Aorta (tissue), 5 donors: ENCODE results near the gene SUN1. TPM values are rescaled to one million over a fixed set of nuclear protein-coding genes. Genes with fewer than 3 reads are reported as not detected.
"Not testable (repeated sequence)": the region's sequence is repeated elsewhere in the genome, so short reads cannot be mapped to it uniquely, and the experiment has no call there.

ENCODE experiments used
- ATAC-seq: fragments of 200-7000 bp; cut with Tn5 transposase; one replicate; pipeline ENCODE4 v1.9.1; 2022; ENCODE audit warnings: moderate library complexity; ENCODE audit not compliant: low FRiP score
- DNase-seq, 2 donors: peaks; one replicate each; pipeline ENCODE4 v3.0.0-alpha.2; 2020
- H3K27ac ChIP-seq, 2 donors: one replicate each; pipeline ENCODE4 v1.5.1; 2013; ENCODE audit warnings: low read length in 2 of 2, mild to moderate bottlenecking in 2 of 2, moderate library complexity in 2 of 2, control low read depth in 1 of 2, inconsistent platforms in 1 of 2, low read depth in 1 of 2
- H3K27me3 ChIP-seq, 2 donors: one replicate each; pipeline ENCODE4 v1.6.1; 2013; ENCODE audit warnings: control low read depth in 1 of 2, low read length in 1 of 2, mild to moderate bottlenecking in 1 of 2, moderate library complexity in 1 of 2; ENCODE audit not compliant: insufficient read depth in 2 of 2, control insufficient read depth in 1 of 2
- H3K36me3 ChIP-seq, 2 donors: one replicate each; pipeline ENCODE4 v1.6.1; 2013; ENCODE audit warnings: control low read depth in 1 of 2, low read length in 1 of 2, mild to moderate bottlenecking in 1 of 2; ENCODE audit not compliant: insufficient read depth in 2 of 2, control insufficient read depth in 1 of 2
- H3K4me1 ChIP-seq, 2 donors: one replicate each; pipeline ENCODE4 v1.6.1; 2013; ENCODE audit warnings: low read length in 2 of 2, control low read depth in 1 of 2, mild to moderate bottlenecking in 1 of 2, moderate library complexity in 1 of 2; ENCODE audit not compliant: insufficient read depth in 2 of 2, control insufficient read depth in 1 of 2
- H3K4me3 ChIP-seq, 2 donors: one replicate each; pipeline ENCODE4 v1.5.1; 2013; ENCODE audit warnings: low read length in 2 of 2, control low read depth in 1 of 2, mild to moderate bottlenecking in 1 of 2
- H3K9me3 ChIP-seq: one replicate; pipeline ENCODE4 v1.6.1; 2013; ENCODE audit warnings: mild to moderate bottlenecking, low read length; ENCODE audit not compliant: control insufficient read depth
- WGBS, 2 donors: extraction: QIAGEN DNeasy Blood & Tissue Kit; methylation state at CpG; one replicate each; pipeline ENCODE4 v1.1.7; 2013; 5-methylcytosine and 5-hydroxymethylcytosine counted together
- intact Hi-C, 2 donors: fragments of 100-400 bp; cut with DNase I; formaldehyde crosslinking; loops; one replicate each; pipeline versions ENCODE4 v1.14.2 to v1.15.0; 2022
- polyA plus RNA-seq, 2 donors: library from polyadenylated mRNA; stranded (reverse); fragments of 200-250 nt; gene quantifications; one replicate each; pipeline ENCODE4 v1.2.3, GENCODE V29; 2013
- total RNA-seq, 2 donors: library from RNA; stranded (reverse); fragmentation: NEBNext Ultra II Directional; extraction: Animal tissue kit (Norgen Biotek cat#: 25700); gene quantifications; one replicate each; pipeline ENCODE4 v1.2.1, GENCODE V29; 2021
- donor health status: healthy with polysubstance abuse.
- donor health status: Bipolar disorder and iron deficiency.
- donor health status: DM: no; HTN: no; CAD: no.
- donor health status: DM: no; HTN: no; CAD: no.
- donor health status: DM: yes; HTN: yes; CAD: no.

The SUN1 gene
- total and polyA plus RNA-seq, 4 donors, result 36.3 to 236 (median 160) TPM

DNA sequence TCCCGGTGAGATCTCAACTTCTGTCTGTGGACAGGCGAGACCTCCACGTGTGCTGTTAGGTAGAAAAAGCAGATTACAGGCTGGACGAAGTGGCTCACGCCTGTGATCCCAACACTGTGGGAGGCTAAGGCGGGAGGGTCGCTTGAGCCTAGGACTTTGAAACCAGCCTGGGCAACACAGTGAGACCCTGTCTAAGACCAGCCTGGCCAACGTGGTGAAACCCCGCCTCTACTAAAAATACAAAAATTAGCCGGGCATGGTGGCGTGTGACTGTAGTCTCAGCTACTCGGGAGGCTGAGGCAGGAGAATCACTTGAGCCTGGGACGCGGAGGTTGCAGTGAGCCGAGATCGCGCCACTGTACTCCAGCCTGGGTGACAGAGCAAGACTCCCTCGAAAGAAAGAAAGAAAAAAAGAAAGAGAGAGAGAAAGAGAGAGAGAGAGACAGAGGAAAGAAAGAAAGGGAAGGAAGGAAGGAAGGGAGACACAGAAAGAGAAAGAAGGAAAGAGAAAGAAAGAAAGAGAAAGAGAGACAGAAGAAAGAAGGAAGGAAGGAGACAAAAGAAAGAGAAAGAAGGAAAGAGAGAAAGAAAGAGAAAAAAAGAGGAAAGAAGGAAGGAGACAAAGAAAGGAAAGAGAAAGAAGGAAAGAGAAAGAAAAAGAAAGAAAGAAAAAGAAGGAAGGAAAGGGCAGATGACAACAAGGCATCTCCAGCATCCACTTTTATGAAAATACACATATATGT, 29.6 kb upstream of the SUN1 start:
- peak overlapping the region; percentile 38 to 43 for H3K27ac ChIP-seq
- DNase-seq (no peak), ATAC-seq (no peak)
- H3K36me3 ChIP-seq, result no peaks in the 10 kb centered on the region
- H3K27me3 ChIP-seq, result no peaks in the 10 kb centered on the region
- no peaks in the 10 kb centered on the region for H3K9me3 ChIP-seq
- no peaks in the 10 kb centered on the region for H3K4me1 ChIP-seq
- no peak overlapping the region for H3K4me3 ChIP-seq
- 56 to 57% methylated on average over 18 of the region's 18 CpGs for WGBS, 2 donors
- intact Hi-C loops, result no loop called here

DNA sequence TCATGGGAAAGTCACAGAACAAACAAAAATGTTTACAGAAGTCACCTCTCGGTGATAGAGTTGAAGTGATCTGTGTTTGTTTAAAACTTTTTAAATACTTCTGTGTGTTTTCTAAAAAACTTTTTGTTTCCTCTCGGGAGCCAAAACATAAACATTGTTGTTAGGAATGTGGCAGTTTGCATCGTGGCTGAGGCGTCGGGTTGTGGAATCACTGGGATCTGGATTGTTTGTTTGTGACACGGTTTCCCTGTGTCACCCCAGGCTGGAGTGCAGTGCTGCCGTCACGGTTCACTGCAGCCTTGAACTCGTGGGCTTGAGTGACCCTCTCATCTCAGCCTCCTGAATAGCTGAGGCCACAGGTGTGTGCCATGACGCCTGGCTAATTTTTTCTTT, 29.0 kb upstream of the SUN1 start:
- Histone ChIP-seq H3K27ac (peak overlapping the region in 1 of 2 donors; percentile 42), H3K36me3 (no peaks in the 10 kb centered on the region), H3K4me3 (no peak overlapping the region), H3K27me3 (no peaks in the 10 kb centered on the region), H3K4me1 (no peaks in the 10 kb centered on the region), H3K9me3 (no peaks in the 10 kb centered on the region)
- intact Hi-C loops, result no loop called here
- ATAC-seq (no peak), DNase-seq (no peak)
- WGBS, 2 donors, result 61 to 64% methylated on average over 10 of the region's 10 CpGs

DNA sequence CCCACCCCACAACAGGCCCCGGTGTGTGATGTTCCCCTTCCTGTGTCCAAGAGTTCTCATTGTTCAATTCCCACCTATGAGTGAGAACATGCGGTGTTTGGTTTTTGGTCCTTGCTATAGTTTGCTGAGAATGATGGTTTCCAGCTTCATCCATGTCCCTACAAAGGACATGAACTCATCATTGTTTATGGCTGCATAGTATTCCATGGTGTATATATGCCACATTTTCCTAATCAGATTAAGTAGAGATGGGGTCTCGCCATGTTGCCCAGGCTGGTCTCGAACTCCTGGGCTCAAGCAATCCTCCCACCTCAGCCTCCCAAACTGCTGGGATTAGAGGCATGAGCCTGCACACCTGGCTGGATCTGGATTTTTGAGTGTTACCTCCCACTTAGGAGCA, 28.5 kb upstream of the SUN1 start:
- WGBS, 2 donors, result 72 to 100% methylated on average over 3 to 4 of the region's 4 CpGs
- intact Hi-C loops, result not testable (repeated sequence)

GRCh38 chr7:805261-805660, 27.0 kb upstream of the SUN1 start:
- ATAC-seq (peak; percentile 39), DNase-seq (no peak)
- Histone ChIP-seq H3K4me1 (no peaks in the 10 kb centered on the region), H3K9me3 (no peaks in the 10 kb centered on the region), H3K36me3 (no peaks in the 10 kb centered on the region), H3K4me3 (no peak overlapping the region), H3K27ac (peak overlapping the region in 1 of 2 donors; percentile 64), H3K27me3 (no peaks in the 10 kb centered on the region)
- WGBS, 2 donors, result 46 to 54% methylated on average over 18 of the region's 18 CpGs
- intact Hi-C loops, result no loop called here

More for the DNA sequence above, 28.5 kb upstream of the SUN1 start:
- H3K27ac ChIP-seq, H3K27me3 ChIP-seq, DNase-seq, H3K9me3 ChIP-seq, H3K4me3 ChIP-seq, H3K36me3 ChIP-seq, H3K4me1 ChIP-seq, ATAC-seq: not testable (repeated sequence)

GRCh38 chr7:815284-816216, 16.7 kb upstream of the SUN1 start:
- no peaks in the 10 kb centered on the region for H3K36me3 ChIP-seq
- 21 to 25% methylated on average over 55 to 56 of the region's 56 CpGs for WGBS, 2 donors
- H3K4me1 ChIP-seq, result peaks cover 0 to 3% of the 10 kb centered on the region in 2 donors
- intact Hi-C loops, result loop anchor here in 1 of 2 donors (2.0 kb wide), 1 partner anchor 15 kb away; no protein-coding TSS in a partner anchor
- peak overlapping the region; percentile 1 to 70 for H3K27ac ChIP-seq
- no peaks in the 10 kb centered on the region for H3K27me3 ChIP-seq
- ATAC-seq (no peak), DNase-seq (peak in 1 of 2 donors; percentile 79)
- peak overlapping the region in 1 of 2 donors; percentile 22 for H3K4me3 ChIP-seq
- no peaks in the 10 kb centered on the region for H3K9me3 ChIP-seq

DNA sequence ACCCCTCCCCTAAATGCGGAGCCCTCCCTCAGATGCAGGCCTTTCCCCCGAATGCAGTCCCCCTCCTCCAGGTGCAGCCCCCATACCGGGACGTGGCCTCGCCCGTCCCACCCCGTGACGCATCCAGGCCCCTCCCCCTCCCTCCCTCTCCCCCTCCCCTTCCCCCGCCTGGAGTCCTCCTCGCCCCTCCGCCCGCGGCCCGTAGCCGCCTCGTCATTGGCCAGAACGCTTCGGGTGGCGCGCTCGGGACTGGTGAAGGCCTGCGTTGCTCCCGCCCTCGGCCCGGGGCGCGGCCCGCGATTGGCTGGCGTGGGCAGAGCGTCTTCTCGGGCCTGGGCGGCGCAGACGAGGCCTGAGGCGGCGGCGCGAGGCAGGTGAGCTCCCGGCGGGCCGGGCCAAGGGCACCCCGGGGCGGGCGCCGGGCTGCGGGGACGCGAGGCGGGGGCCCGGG, 16.0 kb upstream of the SUN1 start:
- peaks cover 0 to 3% of the 10 kb centered on the region in 2 donors for H3K4me1 ChIP-seq
- H3K9me3 ChIP-seq, result no peaks in the 10 kb centered on the region
- peak overlapping the region in 1 of 2 donors; percentile 79 for H3K27ac ChIP-seq
- intact Hi-C loops, result no loop called here
- ATAC-seq (peak; percentile 94), DNase-seq (peak; percentile 99)
- WGBS, 2 donors, result 1 to 3% methylated on average over 6 to 51 of the region's 51 CpGs
- no peaks in the 10 kb centered on the region for H3K36me3 ChIP-seq
- H3K4me3 ChIP-seq, result peak overlapping the region; percentile 74 to 99
- H3K27me3 ChIP-seq, result no peaks in the 10 kb centered on the region

GRCh38 chr7:816751-817671, 15.3 kb upstream of the SUN1 start:
- H3K27ac ChIP-seq, result peak overlapping the region; percentile 79 to 88
- no peaks in the 10 kb centered on the region for H3K9me3 ChIP-seq
- intact Hi-C loops, result no loop called here
- H3K4me1 ChIP-seq, result peaks cover 0 to 3% of the 10 kb centered on the region in 2 donors
- ATAC-seq (no peak), DNase-seq (peak in 1 of 2 donors; percentile 78)
- 0 to 1% methylated on average over 46 to 88 of the region's 88 CpGs for WGBS, 2 donors
- peak overlapping the region; percentile 74 to 99 for H3K4me3 ChIP-seq
- H3K36me3 ChIP-seq, result no peaks in the 10 kb centered on the region
- H3K27me3 ChIP-seq, result no peaks in the 10 kb centered on the region
